Neural crest cell (in vitro differentiated cells): ENCODE data around the gene ADAMTS17. TPM values are rescaled to one million over a fixed set of nuclear protein-coding genes. Genes with fewer than 3 reads are reported as not detected.

Source experiments
- DNase-seq: peaks from one replicate; pipeline ENCODE4 v3.0.0; 2021; ENCODE audit warnings: low read depth, mixed read lengths, low spot score
- H3K27ac Mint-ChIP-seq: one replicate; pipeline ENCODE4 v1.8.0; 2021; ENCODE audit warnings: mild to moderate bottlenecking, mixed read lengths; ENCODE audit not compliant: unreplicated experiment
- H3K27me3 Mint-ChIP-seq: 2 replicates; pipeline ENCODE4 v1.8.0; 2021; ENCODE audit warnings: low read depth, mild to moderate bottlenecking, mixed read lengths
- H3K36me3 Mint-ChIP-seq: 2 replicates; pipeline ENCODE4 v1.8.0; 2021; ENCODE audit warnings: low read depth, mild to moderate bottlenecking, mixed read lengths
- H3K4me1 Mint-ChIP-seq: 2 replicates; pipeline ENCODE4 v1.8.0; 2021; ENCODE audit warnings: mixed read lengths
- H3K4me3 Mint-ChIP-seq: one replicate; pipeline ENCODE4 v1.8.0; 2021; ENCODE audit warnings: mild to moderate bottlenecking, mixed read lengths
- H3K9me3 Mint-ChIP-seq: 2 replicates; pipeline ENCODE4 v1.8.0; 2021; ENCODE audit warnings: mixed read lengths
- CTCF ChIP-seq: fragments of 200-600 bp; sonication (generic); conservative IDR thresholded peaks from 2 replicates; pipeline ENCODE4 v1.5.0; 2021; ENCODE audit warnings: antibody characterized with exemption, mild to moderate bottlenecking
- total RNA-seq: library from RNA; stranded (reverse); gene quantifications from 2 replicates; pipeline ENCODE4 v1.2.1, GENCODE V29; 2021

Gene ADAMTS17
- total RNA-seq, 1 donor from 2014 or later, result 2.3 TPM

DNA sequence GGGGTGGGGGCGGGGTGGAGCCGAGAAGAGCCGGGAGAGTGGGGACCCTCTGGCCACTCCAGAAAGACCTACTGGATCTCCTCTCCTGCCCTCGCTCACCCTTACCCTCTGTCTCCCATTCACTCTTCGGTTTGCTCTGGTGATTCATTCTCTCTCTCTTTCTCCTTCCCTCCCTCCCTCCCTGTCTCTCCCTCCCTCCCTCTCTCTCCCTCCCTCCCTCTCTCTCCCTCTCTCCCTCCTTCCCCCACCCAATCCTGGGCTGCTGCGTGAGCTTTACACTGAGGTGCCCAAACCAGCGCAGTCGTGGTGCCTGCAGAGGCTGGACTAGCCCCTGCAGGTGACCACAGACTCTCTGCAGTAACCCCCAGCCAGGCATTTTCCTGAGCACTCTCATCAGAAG lies 32.2 kb upstream of the ADAMTS17 start:
- Mint-ChIP-seq H3K9me3 (peaks cover 13% of the 10 kb centered on the region), H3K4me1 (peaks cover 3% of the 10 kb centered on the region), H3K4me3 (peak overlapping the region; percentile 65), H3K27ac (no peak overlapping the region), H3K27me3 (peaks cover 58% of the 10 kb centered on the region), H3K36me3 (peaks cover 8% of the 10 kb centered on the region)
- DNase-seq, result no peak
- no peak for TF ChIP-seq CTCF

DNA sequence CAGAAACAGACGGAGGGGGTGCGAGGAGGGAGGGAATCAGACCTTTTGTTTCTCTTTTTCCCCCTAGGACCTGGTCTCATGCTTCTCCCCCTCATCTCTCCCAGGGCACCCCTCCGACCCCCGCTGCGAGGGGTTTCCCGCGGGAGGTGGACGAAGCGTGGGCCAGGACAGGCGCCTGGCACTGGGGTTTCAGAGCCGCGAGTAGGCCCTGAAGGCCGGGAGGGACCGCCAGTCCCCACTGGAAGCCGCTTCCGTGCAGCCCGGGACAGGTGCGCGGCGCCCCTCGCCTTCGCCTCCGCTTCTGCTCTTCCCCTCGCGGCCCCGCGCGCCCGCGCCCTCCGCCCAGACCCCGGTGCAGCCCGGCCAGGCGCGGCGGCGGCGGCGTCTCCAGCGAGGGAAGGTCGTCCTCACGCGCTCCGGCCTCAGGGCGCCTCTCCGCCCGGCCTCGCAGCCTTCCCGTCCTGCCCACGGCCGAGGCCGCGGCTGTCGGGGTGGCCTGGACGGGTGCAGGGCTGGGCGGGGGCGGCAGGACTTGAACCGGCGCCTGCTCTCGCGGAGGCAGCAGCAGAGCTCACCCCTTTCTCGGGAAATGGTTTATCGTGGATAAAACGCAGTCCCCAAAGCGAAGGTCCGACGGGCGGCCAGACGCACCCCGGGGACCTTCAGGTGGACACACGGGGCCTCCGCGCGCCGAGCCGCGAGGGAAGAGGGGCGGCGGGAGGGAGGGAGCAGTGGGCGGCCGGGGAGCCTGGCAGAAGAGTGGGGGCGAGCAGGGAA lies 31.5 kb upstream of the ADAMTS17 start:
- Mint-ChIP-seq H3K4me1 (peaks cover 3% of the 10 kb centered on the region), H3K4me3 (no peak overlapping the region), H3K27me3 (peaks cover 58% of the 10 kb centered on the region), H3K9me3 (peaks cover 13% of the 10 kb centered on the region), H3K27ac (no peak overlapping the region), H3K36me3 (peaks cover 8% of the 10 kb centered on the region)
- no peak for DNase-seq
- no peak for TF ChIP-seq CTCF

DNA sequence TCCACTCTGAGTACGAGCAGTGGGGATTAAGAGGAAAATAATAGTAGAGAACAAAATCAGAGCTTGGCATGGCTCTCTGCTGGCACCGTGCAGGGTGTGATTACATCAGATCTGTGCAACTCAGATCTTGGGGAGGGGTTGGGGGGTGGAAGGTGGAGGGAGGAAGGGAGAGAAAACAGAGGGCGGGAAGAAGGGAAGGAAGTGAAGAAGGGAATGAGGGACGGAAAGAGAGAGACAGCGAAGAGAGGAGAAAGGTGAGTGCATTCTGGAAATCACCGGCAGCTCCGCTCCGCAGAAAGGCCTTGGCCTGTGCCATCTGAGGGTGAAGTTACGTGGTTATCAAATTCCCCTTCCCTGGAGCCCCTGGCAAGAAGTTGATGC lies 31.0 kb upstream of the ADAMTS17 start:
- no peak for TF ChIP-seq CTCF
- H3K27me3 Mint-ChIP-seq, result peaks cover 58% of the 10 kb centered on the region
- H3K36me3 Mint-ChIP-seq, result peaks cover 8% of the 10 kb centered on the region
- peaks cover 13% of the 10 kb centered on the region for H3K9me3 Mint-ChIP-seq
- H3K4me1 Mint-ChIP-seq, result peaks cover 3% of the 10 kb centered on the region
- H3K27ac Mint-ChIP-seq, result no peak overlapping the region
- no peak for DNase-seq
- H3K4me3 Mint-ChIP-seq, result peak overlapping the region; percentile 24

DNA sequence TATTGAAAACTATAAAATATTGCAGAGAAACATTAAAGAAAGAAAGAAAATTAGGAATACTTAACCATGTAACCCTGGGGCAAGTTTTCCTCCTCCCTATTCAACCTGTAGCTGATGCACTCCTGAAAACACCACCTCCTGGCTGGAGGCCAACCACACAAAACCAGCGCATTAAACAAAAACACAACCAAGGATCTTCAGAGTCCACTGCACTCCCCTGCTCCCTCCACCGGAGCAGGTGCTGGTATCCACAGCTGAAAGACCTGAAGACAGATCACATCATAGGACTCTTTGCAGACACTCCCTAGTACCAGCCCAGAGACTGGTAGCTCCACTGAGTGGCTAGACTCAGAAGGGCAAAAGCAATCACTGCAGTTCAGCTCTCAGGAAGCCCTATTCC lies 13.6 kb upstream of the ADAMTS17 start:
- H3K4me3 Mint-ChIP-seq, result no peak overlapping the region
- peaks cover 13% of the 10 kb centered on the region for H3K9me3 Mint-ChIP-seq
- H3K27me3 Mint-ChIP-seq, result peaks cover 59% of the 10 kb centered on the region
- DNase-seq, result no peak
- TF ChIP-seq CTCF, result no peak
- no peaks in the 10 kb centered on the region for H3K36me3 Mint-ChIP-seq
- peak overlapping the region; percentile 58 for H3K27ac Mint-ChIP-seq
- H3K4me1 Mint-ChIP-seq, result peaks cover 2% of the 10 kb centered on the region

GRCh38 chr15:100353449-100353848 lies 11.7 kb upstream of the ADAMTS17 start:
- peaks cover 45% of the 10 kb centered on the region for H3K27me3 Mint-ChIP-seq
- DNase-seq, result no peak
- peaks cover 2% of the 10 kb centered on the region for H3K36me3 Mint-ChIP-seq
- no peak overlapping the region for H3K27ac Mint-ChIP-seq
- peaks cover 10% of the 10 kb centered on the region for H3K9me3 Mint-ChIP-seq
- H3K4me3 Mint-ChIP-seq, result no peak overlapping the region
- TF ChIP-seq CTCF, result no peak
- H3K4me1 Mint-ChIP-seq, result peaks cover 12% of the 10 kb centered on the region
